WTC11 (cell line): Measurements from ENCODE around the gene CAMSAP1. TPM values are rescaled to one million over a fixed set of nuclear protein-coding genes. Genes with fewer than 3 reads are reported as not detected.

Experiments used
- ATAC-seq: fragments of 200-7000 bp; cut with Tn5 transposase; 2 replicates; pipeline ENCODE4 v1.10.0; 2021; ENCODE audit warnings: mild to moderate bottlenecking, moderate library complexity
- CTCF ChIA-PET: fragments of 300-600 bp; sonication (Branson Sonifier 250); formaldehyde crosslinking; loops from one replicate; lab custom pipeline; 2021; ENCODE audit warnings: antibody characterized with exemption; lab: Charles Lee
- POLR2A ChIA-PET: fragments of 350-600 bp; sonication (Branson Sonifier 250); formaldehyde crosslinking; loops from one replicate; lab custom pipeline; 2021; ENCODE audit warnings: antibody characterized with exemption; lab: Charles Lee
- DNase-seq: peaks from one replicate; pipeline ENCODE4 v3.0.0; 2021; ENCODE audit warnings: low spot score
- H3K27ac Mint-ChIP-seq: 2 replicates; pipeline ENCODE4 v1.8.0; 2021; ENCODE audit warnings: mixed read lengths
- H3K27me3 Mint-ChIP-seq: 2 replicates; pipeline ENCODE4 v1.8.0; 2021; ENCODE audit warnings: low read depth, mild to moderate bottlenecking, moderate library complexity, mixed read lengths
- H3K36me3 Mint-ChIP-seq: 2 replicates; pipeline ENCODE4 v1.8.0; 2021; ENCODE audit warnings: mixed read lengths
- H3K4me1 Mint-ChIP-seq: 2 replicates; pipeline ENCODE4 v1.8.0; 2022; ENCODE audit warnings: mixed read lengths
- H3K4me3 Mint-ChIP-seq: 2 replicates; pipeline ENCODE4 v1.8.0; 2021; ENCODE audit warnings: mild to moderate bottlenecking, moderate library complexity, mixed read lengths
- H3K9me3 Mint-ChIP-seq: 2 replicates; pipeline ENCODE4 v1.8.0; 2021; ENCODE audit warnings: mixed read lengths
- CREB1 ChIP-seq: sonication (generic); formaldehyde crosslinking; IDR thresholded peaks from 2 replicates; pipeline ENCODE4 v1.8.0; 2023; ENCODE audit warnings: mild to moderate bottlenecking, missing genetic modification reagents
- GABPB1 ChIP-seq: sonication (generic); formaldehyde crosslinking; IDR thresholded peaks from 2 replicates; pipeline ENCODE4 v1.8.1; 2023; ENCODE audit warnings: mild to moderate bottlenecking, missing genetic modification reagents
- HMGA2 ChIP-seq: fragments of 250-450 bp; sonication (Bioruptor Pico); IDR thresholded peaks from 2 replicates; pipeline ENCODE4 v1.4.0; 2021; ENCODE audit warnings: mild to moderate bottlenecking, moderate library complexity
- MXD4 ChIP-seq: fragments of 250-450 bp; sonication (Bioruptor Pico); IDR thresholded peaks from 2 replicates; pipeline ENCODE4 v1.8.0; 2021; ENCODE audit warnings: mild to moderate bottlenecking, moderate library complexity, borderline replicate concordance
- NFE2L1 ChIP-seq: sonication (generic); formaldehyde crosslinking; IDR thresholded peaks from 2 replicates; pipeline ENCODE4 v1.8.1; 2023; ENCODE audit warnings: missing genetic modification reagents
- NFYB ChIP-seq: sonication (generic); formaldehyde crosslinking; conservative IDR thresholded peaks from 2 replicates; pipeline ENCODE4 v1.8.0; 2022; ENCODE audit warnings: low read depth, missing genetic modification reagents
- SMAD4 ChIP-seq: sonication (generic); formaldehyde crosslinking; IDR thresholded peaks from 2 replicates; pipeline ENCODE4 v1.8.0; 2022; ENCODE audit warnings: mild to moderate bottlenecking, missing genetic modification reagents
- SOX15 ChIP-seq: fragments of 250-450 bp; sonication (Bioruptor Pico); IDR thresholded peaks from 2 replicates; pipeline ENCODE4 v1.9.0; 2021; ENCODE audit warnings: mild to moderate bottlenecking
- TCF7 ChIP-seq: sonication (generic); formaldehyde crosslinking; IDR thresholded peaks from 2 replicates; pipeline ENCODE4 v1.8.0; 2022; ENCODE audit warnings: mild to moderate bottlenecking, low read depth, missing genetic modification reagents, moderate library complexity
- TP53 ChIP-seq: sonication (generic); formaldehyde crosslinking; IDR thresholded peaks from 2 replicates; pipeline ENCODE4 v1.8.1; 2023; ENCODE audit warnings: mild to moderate bottlenecking, missing genetic modification reagents
- ZBTB43 ChIP-seq: sonication (generic); formaldehyde crosslinking; IDR thresholded peaks from 2 replicates; pipeline ENCODE4 v1.8.1; 2023; ENCODE audit warnings: mild to moderate bottlenecking, missing genetic modification reagents
- ZNF121 ChIP-seq: sonication (generic); formaldehyde crosslinking; IDR thresholded peaks from 2 replicates; pipeline ENCODE4 v1.8.0; 2023; ENCODE audit warnings: missing genetic modification reagents
- ZNF263 ChIP-seq: sonication (generic); formaldehyde crosslinking; IDR thresholded peaks from 2 replicates; pipeline ENCODE4 v1.8.1; 2022; ENCODE audit warnings: low read depth, mild to moderate bottlenecking, moderate library complexity, missing genetic modification reagents
- ZNF281 ChIP-seq: sonication (generic); formaldehyde crosslinking; IDR thresholded peaks from 2 replicates; pipeline ENCODE4 v1.8.0; 2023; ENCODE audit warnings: mild to moderate bottlenecking, missing genetic modification reagents
- ZNF396 ChIP-seq: fragments of 250-450 bp; sonication (Bioruptor Pico); IDR thresholded peaks from 2 replicates; pipeline ENCODE4 v1.8.0; 2021; ENCODE audit warnings: mild to moderate bottlenecking, moderate library complexity, borderline replicate concordance
- ZNF512 ChIP-seq: sonication (generic); formaldehyde crosslinking; IDR thresholded peaks from 2 replicates; pipeline ENCODE4 v1.8.1; 2022; ENCODE audit warnings: missing genetic modification reagents, borderline replicate concordance
- total RNA-seq: library from RNA; stranded (reverse); gene quantifications from 3 replicates; pipeline ENCODE4 v1.2.3, GENCODE V29; 2021
- TF ChIP-seq, protein P1 (sequence below): sonication (generic); formaldehyde crosslinking; IDR thresholded peaks from 2 replicates; pipeline ENCODE4 v1.8.1; 2022; ENCODE audit warnings: mild to moderate bottlenecking, moderate library complexity, missing genetic modification reagents
- TF ChIP-seq, protein P2 (sequence below): fragments of 250-450 bp; sonication (Bioruptor Pico); conservative IDR thresholded peaks from 2 replicates; pipeline ENCODE4 v1.9.0; 2021; ENCODE audit warnings: mild to moderate bottlenecking
- TF ChIP-seq, protein P3 (sequence below): fragments of 200-600 bp; IDR thresholded peaks from 2 replicates; pipeline ENCODE4 v1.8.0; 2022; ENCODE audit warnings: antibody characterized with exemption

The CAMSAP1 gene
- total RNA-seq, 1 experiment from 2014 or later, result 40.5 TPM

DNA sequence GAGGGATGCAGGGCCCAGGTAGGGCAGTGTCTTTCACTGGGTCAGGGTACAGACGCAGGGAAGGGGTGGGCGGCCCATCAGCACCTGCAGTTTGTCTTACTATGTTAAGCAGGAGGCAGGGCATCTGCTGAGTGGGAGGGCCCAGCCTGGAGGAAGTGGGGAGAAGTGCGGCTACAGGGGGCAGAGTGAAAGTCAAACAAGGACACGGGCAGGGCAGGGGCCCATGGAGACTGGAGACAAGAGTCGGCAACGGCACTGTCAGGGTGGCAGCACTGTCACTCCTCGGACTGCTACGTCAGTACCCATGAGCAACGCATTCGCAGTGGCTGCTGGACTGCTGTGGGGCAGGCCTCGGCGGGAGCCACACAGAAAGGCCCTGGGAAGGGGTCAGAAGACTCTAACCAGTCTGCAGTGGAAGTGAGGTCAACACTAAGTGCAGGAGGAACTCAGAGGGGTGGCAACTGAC is 19.7 kb downstream of the CAMSAP1 start:
- Mint-ChIP-seq H3K4me3 (no peak overlapping the region), H3K27me3 (no peaks in the 10 kb centered on the region; the same call in 1 of the 2 replicates), H3K36me3 (no peaks in the 10 kb centered on the region; the same call in 1 of the 2 replicates), H3K27ac (peak overlapping the region; percentile 73), H3K9me3 (no peaks in the 10 kb centered on the region), H3K4me1 (peaks cover 82% of the 10 kb centered on the region)
- peak; percentile 82 for ATAC-seq
- ChIA-PET POLR2A (no interaction called here), CTCF (interaction anchor here (0.7 to 2.7 kb wide), 2 partner anchors 195 to 251 kb away, joined by 5 to 9 read pairs; no protein-coding TSS in a partner anchor)
- 0 out of 2 replicates have a peak, but pooled peaks have one; percentile 41 for TF ChIP-seq ZNF281
- no peak for TF ChIP-seq TP53
- peak; percentile 84 for TF ChIP-seq ZNF121 (CRISPR knock-in tag)
- DNase-seq, result peak; percentile 63

DNA sequence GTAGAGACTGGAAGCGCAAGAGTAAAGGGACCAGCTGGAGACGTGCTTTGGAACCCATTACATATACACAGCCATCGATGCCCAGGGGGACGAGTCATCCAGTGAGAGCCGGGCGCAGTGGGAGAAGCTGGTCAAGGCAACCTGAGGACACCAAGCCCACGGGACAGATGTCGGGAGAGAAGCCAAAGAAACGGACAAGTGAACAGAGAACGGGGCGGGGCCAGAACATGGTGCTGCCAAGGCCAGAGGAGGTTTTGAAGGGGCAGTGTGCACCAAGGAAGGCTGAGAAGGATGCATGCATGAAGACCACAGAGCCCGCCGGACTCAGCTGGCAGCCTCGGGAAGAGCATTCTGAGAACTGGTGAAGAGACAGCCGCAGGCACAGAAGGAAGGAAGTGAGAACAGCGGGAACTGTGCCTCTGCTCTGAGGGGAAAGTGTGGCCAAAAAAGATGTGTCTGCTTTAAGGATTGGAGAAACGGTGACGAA is 20.3 kb downstream of the CAMSAP1 start:
- ATAC-seq, result no peak
- no peak for TF ChIP-seq TCF7 (CRISPR knock-in tag)
- TF ChIP-seq, protein P1, sequence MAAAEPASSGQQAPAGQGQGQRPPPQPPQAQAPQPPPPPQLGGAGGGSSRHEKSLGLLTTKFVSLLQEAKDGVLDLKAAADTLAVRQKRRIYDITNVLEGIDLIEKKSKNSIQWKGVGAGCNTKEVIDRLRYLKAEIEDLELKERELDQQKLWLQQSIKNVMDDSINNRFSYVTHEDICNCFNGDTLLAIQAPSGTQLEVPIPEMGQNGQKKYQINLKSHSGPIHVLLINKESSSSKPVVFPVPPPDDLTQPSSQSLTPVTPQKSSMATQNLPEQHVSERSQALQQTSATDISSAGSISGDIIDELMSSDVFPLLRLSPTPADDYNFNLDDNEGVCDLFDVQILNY, result no peak
- no peak for TF ChIP-seq MXD4 (CRISPR knock-in tag)
- TF ChIP-seq, protein P2, sequence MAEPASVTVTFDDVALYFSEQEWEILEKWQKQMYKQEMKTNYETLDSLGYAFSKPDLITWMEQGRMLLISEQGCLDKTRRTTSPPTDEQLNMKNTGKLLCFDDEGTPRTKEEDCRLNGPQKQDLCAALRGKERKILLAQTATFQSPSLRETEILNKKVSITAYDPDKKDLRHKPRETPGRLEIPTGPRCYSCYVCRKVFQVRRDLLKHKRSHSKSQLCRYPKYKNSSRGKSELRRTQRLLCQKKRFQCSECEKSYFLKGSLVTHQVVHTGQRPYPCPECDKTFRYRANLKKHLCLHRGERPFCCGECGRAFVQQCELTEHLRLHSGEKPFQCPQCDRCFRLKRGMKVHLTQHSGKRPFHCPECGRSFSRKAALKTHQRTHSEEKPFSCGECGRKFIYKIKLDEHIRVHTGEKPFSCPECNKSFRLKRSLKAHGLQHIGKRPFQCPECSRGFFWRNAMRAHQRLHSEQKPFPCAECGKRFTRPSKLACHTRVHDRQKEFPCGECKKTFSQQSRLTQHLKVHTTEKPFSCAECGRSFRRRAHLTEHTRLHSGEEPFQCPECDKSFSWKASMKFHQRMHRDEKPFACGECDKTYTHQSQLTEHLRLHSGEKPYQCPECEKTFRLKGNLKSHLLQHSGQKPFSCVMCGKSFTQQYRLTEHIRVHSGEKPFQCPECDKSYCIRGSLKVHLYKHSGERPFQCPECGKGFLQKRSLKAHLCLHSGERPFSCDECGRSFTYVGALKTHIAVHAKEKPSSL (CRISPR knock-in tag), result no peak
- TF ChIP-seq HMGA2 (CRISPR knock-in tag), result no peak
- TF ChIP-seq ZNF396 (CRISPR knock-in tag), result no peak
- no peak for TF ChIP-seq ZNF512
- no peak for TF ChIP-seq TP53
- no peak for TF ChIP-seq SOX15 (CRISPR knock-in tag)
- TF ChIP-seq, all 79 proteins: peak for 0
- peaks cover 1% of the 10 kb centered on the region; the same call in 1 of the 2 replicates for H3K36me3 Mint-ChIP-seq
- ChIA-PET CTCF (no interaction called here), POLR2A (no interaction called here)
- no peaks in the 10 kb centered on the region; the same call in 1 of the 2 replicates for H3K27me3 Mint-ChIP-seq
- H3K9me3 Mint-ChIP-seq, result no peaks in the 10 kb centered on the region
- H3K4me3 Mint-ChIP-seq, result no peak overlapping the region
- H3K4me1 Mint-ChIP-seq, result peaks cover 83% of the 10 kb centered on the region
- DNase-seq, result no peak
- H3K27ac Mint-ChIP-seq, result peak overlapping the region; percentile 73

DNA sequence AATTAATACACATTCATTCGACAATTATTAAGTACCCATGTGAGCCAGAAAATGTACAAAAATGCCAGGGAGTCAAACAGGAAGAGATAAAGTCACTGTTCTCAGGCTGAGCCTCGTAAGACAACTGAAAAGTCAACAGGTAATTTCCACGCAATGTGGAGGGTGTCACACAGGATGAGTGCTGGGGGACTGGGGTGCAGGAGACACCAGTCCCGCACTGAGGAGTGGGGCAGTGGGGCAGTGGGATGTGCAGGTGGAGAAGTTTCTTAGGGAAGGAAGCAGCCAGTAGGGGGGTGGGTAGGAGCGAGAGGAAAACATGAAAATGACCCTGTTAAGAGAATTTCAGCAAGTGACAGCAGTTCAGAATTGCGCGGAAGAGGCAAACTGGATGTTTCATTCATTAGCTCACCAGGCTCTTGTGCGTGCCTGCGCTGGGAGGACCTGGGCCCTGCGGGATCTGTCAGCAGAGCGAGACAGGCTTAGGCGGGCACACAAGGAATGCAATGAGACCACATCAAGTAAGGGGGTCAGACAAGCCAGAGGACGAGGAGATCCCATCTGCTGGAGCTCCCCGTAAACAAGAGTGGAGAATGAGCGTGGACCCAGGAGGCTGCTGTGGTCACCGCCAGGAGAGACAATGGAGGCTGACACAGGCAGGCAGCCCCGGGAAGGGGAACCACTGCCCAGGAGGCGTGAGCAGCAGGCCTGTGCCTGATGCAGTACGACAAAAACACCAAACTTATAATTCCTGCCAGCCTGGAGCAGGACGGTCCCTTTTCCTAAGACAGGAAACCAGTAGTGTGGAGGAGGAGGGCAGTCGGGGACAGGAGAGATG is 21.0 kb downstream of the CAMSAP1 start:
- Mint-ChIP-seq H3K36me3 (peaks cover 6% of the 10 kb centered on the region; the same call in 1 of the 2 replicates), H3K4me3 (no peak overlapping the region), H3K27ac (peak overlapping the region; percentile 73), H3K4me1 (peaks cover 79% of the 10 kb centered on the region), H3K27me3 (no peaks in the 10 kb centered on the region; the same call in 1 of the 2 replicates), H3K9me3 (no peaks in the 10 kb centered on the region)
- POLR2A ChIA-PET, result no interaction called here
- ATAC-seq (no peak), DNase-seq (no peak)
- CTCF ChIA-PET, result no interaction called here
- no peak for TF ChIP-seq NFE2L1
- TF ChIP-seq CREB1 (CRISPR knock-in tag), result no peak
- TF ChIP-seq, protein P3, sequence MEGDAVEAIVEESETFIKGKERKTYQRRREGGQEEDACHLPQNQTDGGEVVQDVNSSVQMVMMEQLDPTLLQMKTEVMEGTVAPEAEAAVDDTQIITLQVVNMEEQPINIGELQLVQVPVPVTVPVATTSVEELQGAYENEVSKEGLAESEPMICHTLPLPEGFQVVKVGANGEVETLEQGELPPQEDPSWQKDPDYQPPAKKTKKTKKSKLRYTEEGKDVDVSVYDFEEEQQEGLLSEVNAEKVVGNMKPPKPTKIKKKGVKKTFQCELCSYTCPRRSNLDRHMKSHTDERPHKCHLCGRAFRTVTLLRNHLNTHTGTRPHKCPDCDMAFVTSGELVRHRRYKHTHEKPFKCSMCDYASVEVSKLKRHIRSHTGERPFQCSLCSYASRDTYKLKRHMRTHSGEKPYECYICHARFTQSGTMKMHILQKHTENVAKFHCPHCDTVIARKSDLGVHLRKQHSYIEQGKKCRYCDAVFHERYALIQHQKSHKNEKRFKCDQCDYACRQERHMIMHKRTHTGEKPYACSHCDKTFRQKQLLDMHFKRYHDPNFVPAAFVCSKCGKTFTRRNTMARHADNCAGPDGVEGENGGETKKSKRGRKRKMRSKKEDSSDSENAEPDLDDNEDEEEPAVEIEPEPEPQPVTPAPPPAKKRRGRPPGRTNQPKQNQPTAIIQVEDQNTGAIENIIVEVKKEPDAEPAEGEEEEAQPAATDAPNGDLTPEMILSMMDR, result no peak
- no peak for TF ChIP-seq NFYB
- TF ChIP-seq SOX15 (CRISPR knock-in tag), result no peak
- TF ChIP-seq GABPB1, result no peak
- TF ChIP-seq ZBTB43 (CRISPR knock-in tag), result no peak
- no peak for TF ChIP-seq ZNF263 (CRISPR knock-in tag)
- TF ChIP-seq SMAD4, result no peak
